Common myeloid progenitor, CD34-positive (primary cell): ENCODE measurements around the gene DOP1B.

ENCODE experiments used
- CTCF ChIA-PET: fragments of 350-600 bp; sonication (Branson Sonifier 250); formaldehyde crosslinking; loops from one replicate; lab custom pipeline; 2021; ENCODE audit warnings: antibody characterized with exemption; lab: Charles Lee
- POLR2A ChIA-PET: fragments of 350-600 bp; sonication (Branson Sonifier 250); formaldehyde crosslinking; loops from one replicate; lab custom pipeline; 2021; ENCODE audit warnings: antibody characterized with exemption; lab: Charles Lee
- DNase-seq, 3 donors: peaks; one replicate each; pipeline versions ENCODE4 v3.0.0 to v3.0.0-alpha.2; 2013
- H3K27ac ChIP-seq, 2 experiments: 1 replicate in 1 of 2; 2 replicates in 1 of 2; pipeline ENCODE4 v1.7.0; 2013; ENCODE audit warnings: inconsistent platforms in 2 of 2, low read length in 2 of 2, mild to moderate bottlenecking in 2 of 2, low read depth in 1 of 2, moderate library complexity in 1 of 2; ENCODE audit not compliant: severe bottlenecking in 2 of 2, insufficient read depth in 1 of 2, poor library complexity in 1 of 2
- H3K27me3 ChIP-seq, 5 experiments: replicated peaks in 2 of 5; 1 replicate in 3 of 5; 2 replicates in 2 of 5; pipeline versions ENCODE4 v1.6.1 to v1.7.0; 2013; ENCODE audit warnings: low read length in 4 of 5, mild to moderate bottlenecking in 2 of 5, moderate library complexity in 2 of 5, inconsistent platforms in 1 of 5; ENCODE audit not compliant: insufficient read depth in 5 of 5, control insufficient read depth in 4 of 5
- H3K36me3 ChIP-seq, 4 experiments: 1 replicate in 2 of 4; 2 replicates in 2 of 4; pipeline versions ENCODE4 v1.6.1 to v1.7.0; 2013; ENCODE audit warnings: low read length in 3 of 4, control low read depth in 1 of 4, mild to moderate bottlenecking in 1 of 4; ENCODE audit not compliant: control insufficient read depth in 4 of 4, insufficient read depth in 4 of 4
- H3K4me1 ChIP-seq, 4 experiments: 1 replicate in 3 of 4; 2 replicates in 1 of 4; pipeline versions ENCODE4 v1.6.1 to v1.7.1; 2013; ENCODE audit warnings: low read length in 3 of 4, mild to moderate bottlenecking in 3 of 4, control low read depth in 1 of 4, inconsistent platforms in 1 of 4, moderate library complexity in 1 of 4; ENCODE audit not compliant: control insufficient read depth in 4 of 4, insufficient read depth in 4 of 4; ENCODE audit errors: control extremely low read depth in 1 of 4
- H3K4me3 ChIP-seq, 7 experiments: 1 replicate in 4 of 7; 2 replicates in 3 of 7; pipeline versions ENCODE4 v1.5.1 to v1.7.0; 2013; ENCODE audit warnings: mild to moderate bottlenecking in 7 of 7, low read length in 6 of 7, moderate library complexity in 6 of 7, inconsistent platforms in 2 of 7, low read depth in 2 of 7, control low read depth in 1 of 7; ENCODE audit not compliant: insufficient read depth in 4 of 7, control insufficient read depth in 1 of 7; ENCODE audit errors: extremely low read depth in 1 of 7
- H3K9me3 ChIP-seq, 5 experiments: 1 replicate in 4 of 5; 2 replicates in 1 of 5; pipeline versions ENCODE4 v1.6.1 to v1.7.1; 2013; ENCODE audit warnings: low read length in 4 of 5, mild to moderate bottlenecking in 2 of 5, inconsistent platforms in 1 of 5, low read depth in 1 of 5, moderate library complexity in 1 of 5; ENCODE audit not compliant: control insufficient read depth in 4 of 5, insufficient read depth in 2 of 5; ENCODE audit errors: control extremely low read depth in 1 of 5
- WGBS: methylation state at CpG from one replicate; pipeline ENCODE4 v1.1.5; 2013; ENCODE audit not compliant: insufficient coverage; 5-methylcytosine and 5-hydroxymethylcytosine counted together

DOP1B gene

DNA sequence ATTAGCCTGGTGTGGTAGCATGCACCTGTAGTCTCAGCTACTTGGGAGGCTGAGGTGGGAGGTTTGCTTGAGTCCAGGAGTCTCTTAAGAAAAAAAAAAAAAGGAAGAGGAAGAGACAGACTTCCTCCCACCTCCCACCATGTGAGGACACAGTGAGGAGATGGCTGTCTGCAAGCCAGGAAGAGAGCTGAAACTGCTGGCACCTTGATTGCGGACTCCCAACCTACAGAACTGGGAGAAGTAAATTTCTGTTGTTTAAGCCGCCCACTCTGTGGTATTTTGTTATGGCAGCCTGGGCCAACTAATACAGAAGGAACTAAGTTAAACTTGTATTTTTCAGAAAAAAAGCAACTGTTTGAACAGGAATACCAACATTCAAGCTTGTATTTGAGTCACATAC lies 21.7 kb downstream of the DOP1B start:
- CTCF ChIA-PET, result interaction anchor here (0.6 to 2.2 kb wide), 5 partner anchors 9 to 105 kb away, joined by 4 to 9 read pairs (median 6); no protein-coding TSS in a partner anchor
- no peak for DNase-seq
- H3K36me3 ChIP-seq, result peaks cover 0 to 6% (median 0%) of the 10 kb centered on the region in 4 experiments
- no peaks in the 10 kb centered on the region for H3K27me3 ChIP-seq
- POLR2A ChIA-PET, result interaction anchor here (0.6 kb wide), 1 partner anchor 16 kb away, joined by 4 read pairs; no protein-coding TSS in a partner anchor
- H3K9me3 ChIP-seq, result peaks cover 0 to 2% (median 0%) of the 10 kb centered on the region in 5 experiments
- WGBS, result no CpG with 5 or more reads among the region's 2 CpGs
- no peak overlapping the region for H3K27ac ChIP-seq
- H3K4me1 ChIP-seq, result peaks cover 0 to 19% (median 10%) of the 10 kb centered on the region in 4 experiments
- H3K4me3 ChIP-seq, result no peak overlapping the region

DNA sequence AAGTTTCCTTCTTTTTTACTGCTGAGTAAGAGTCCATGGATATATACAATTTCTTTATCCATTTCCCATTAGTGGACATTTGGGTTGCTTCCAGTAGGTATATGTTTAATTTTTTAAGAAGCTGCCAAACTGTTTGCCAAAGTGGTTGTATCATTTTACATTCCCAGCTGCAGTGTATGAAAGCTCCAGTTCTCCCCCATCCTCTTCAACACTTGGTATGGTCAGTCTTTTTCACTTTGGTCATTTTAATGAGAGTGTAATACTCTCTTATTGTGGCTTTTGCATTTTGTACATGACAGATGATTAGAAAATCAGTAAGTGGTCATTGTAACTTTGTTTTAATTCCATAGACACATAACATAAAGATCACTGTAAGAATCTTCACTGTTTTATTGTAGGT lies 22.5 kb downstream of the DOP1B start:
- no peak overlapping the region for H3K27ac ChIP-seq
- H3K36me3 ChIP-seq, result peaks cover 0 to 6% (median under 1%) of the 10 kb centered on the region in 4 experiments
- peak overlapping the region in 1 of 7 experiments; percentile 23 for H3K4me3 ChIP-seq
- H3K9me3 ChIP-seq, result peaks cover 0 to 2% (median 0%) of the 10 kb centered on the region in 5 experiments
- no peak for DNase-seq
- POLR2A ChIA-PET, result no interaction called here
- CTCF ChIA-PET, result interaction anchor here (1.1 to 2.2 kb wide), 3 partner anchors 16 to 106 kb away, joined by 4 to 9 read pairs (median 6); no protein-coding TSS in a partner anchor
- H3K4me1 ChIP-seq, result peaks cover 0 to 15% (median 8%) of the 10 kb centered on the region in 4 experiments
- no peaks in the 10 kb centered on the region for H3K27me3 ChIP-seq

DNA sequence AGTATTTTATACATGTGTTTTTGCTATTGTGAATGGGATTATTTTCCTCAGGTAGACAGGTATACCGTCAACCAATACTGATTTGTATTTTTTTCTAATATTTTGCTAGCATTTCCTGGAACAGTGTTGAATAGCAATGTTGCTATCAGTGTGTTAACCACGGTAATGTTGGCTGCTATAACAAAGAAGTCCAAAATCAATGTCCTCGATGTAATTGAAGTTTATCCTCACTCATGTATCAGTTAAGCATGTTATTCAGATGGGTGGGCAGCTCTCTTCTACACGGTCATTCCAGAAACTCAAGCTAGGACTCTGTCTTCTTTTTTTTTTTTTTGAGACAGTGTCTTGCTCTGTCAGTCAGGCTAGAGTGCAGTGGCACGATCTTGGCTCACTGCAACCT lies 24.3 kb downstream of the DOP1B start:
- H3K4me1 ChIP-seq, result peaks cover 0 to 16% (median 5%) of the 10 kb centered on the region in 4 experiments
- no peak for DNase-seq
- CTCF ChIA-PET, result interaction anchor here (1.1 to 1.5 kb wide), 2 partner anchors 22 to 40 kb away, joined by 3 read pairs; no protein-coding TSS in a partner anchor
- no peak overlapping the region for H3K27ac ChIP-seq
- WGBS, result 97% methylated on average over 3 of the region's 5 CpGs
- H3K36me3 ChIP-seq, result peaks cover 0 to 6% (median 4%) of the 10 kb centered on the region in 4 experiments
- POLR2A ChIA-PET, result interaction anchor here (0.6 kb wide), 1 partner anchor 150 kb away, joined by 3 read pairs; no protein-coding TSS in a partner anchor
- H3K9me3 ChIP-seq, result peaks cover 0 to 2% (median 0%) of the 10 kb centered on the region in 5 experiments
- H3K4me3 ChIP-seq, result no peak overlapping the region
- no peaks in the 10 kb centered on the region for H3K27me3 ChIP-seq

DNA sequence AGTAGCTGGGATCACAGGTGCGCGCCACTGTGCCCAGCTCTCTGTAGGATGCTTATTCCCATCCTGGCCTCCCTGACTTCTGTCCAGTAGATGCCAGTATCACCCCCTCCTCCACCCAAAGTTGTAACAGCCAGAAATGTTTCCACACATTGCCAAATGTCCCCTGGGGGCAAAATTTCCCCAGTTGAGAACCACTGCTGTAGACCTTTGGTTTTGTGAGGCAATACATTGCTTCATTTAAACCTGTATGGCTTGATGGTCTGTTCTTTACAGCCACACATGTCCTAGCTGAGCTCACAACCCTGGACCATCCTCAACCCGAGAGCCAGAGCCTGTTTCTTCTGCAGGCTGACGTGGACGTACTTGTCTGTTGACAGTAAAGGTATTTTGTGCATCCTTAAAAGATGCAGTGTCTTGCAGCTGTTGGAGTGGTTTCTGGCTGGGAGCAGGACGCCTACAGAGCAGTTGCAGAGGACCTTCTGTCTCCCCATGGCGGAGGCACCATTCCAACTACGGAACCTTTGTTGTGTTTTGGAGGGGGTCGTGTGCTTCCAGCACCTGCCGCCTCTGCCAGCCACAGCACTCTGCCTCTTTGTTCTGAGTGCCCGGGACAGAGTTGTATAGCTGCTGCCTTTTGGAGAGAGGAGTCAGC lies 26.6 kb downstream of the DOP1B start:
- ChIA-PET POLR2A (no interaction called here), CTCF (interaction anchor here (1.0 kb wide), 1 partner anchor 30 kb away, joined by 3 read pairs; no protein-coding TSS in a partner anchor)
- WGBS, result 98% methylated on average over 7 of the region's 11 CpGs
- no peak overlapping the region for H3K27ac ChIP-seq
- no peak for DNase-seq
- peaks cover 0 to 10% (median 2%) of the 10 kb centered on the region in 4 experiments for H3K36me3 ChIP-seq
- peaks cover 0 to 1% (median 0%) of the 10 kb centered on the region in 5 experiments for H3K9me3 ChIP-seq
- no peak overlapping the region for H3K4me3 ChIP-seq
- peaks cover 0 to 19% (median 4%) of the 10 kb centered on the region in 4 experiments for H3K4me1 ChIP-seq
- no peaks in the 10 kb centered on the region for H3K27me3 ChIP-seq

DNA sequence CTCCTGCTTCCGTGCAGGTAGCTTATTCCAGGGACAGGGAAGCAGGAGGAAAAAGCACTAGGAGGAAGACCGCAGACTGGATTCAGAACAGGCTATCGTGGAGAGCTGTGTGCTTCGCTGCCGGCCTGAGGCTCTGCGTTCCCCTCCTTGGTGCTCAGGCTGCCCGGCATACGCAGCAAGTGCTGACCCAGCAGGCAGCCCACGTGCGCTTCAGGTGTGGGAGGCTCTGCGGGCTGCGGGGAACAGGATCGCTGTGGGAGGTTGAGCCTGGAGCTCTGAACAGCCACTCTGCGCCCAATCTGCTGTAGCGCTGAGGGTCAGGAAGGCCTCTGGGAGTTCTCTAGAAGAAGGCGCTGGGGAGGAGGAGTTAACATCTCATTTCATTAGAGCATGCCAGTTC lies 27.9 kb downstream of the DOP1B start:
- POLR2A ChIA-PET, result no interaction called here
- Histone ChIP-seq H3K27ac (no peak overlapping the region), H3K36me3 (peaks cover 0 to 10% (median 2%) of the 10 kb centered on the region in 4 experiments), H3K4me3 (no peak overlapping the region), H3K4me1 (peaks cover 4 to 25% (median 8%) of the 10 kb centered on the region in 4 experiments), H3K9me3 (no peaks in the 10 kb centered on the region), H3K27me3 (no peaks in the 10 kb centered on the region)
- CTCF ChIA-PET, result interaction anchor here (0.9 to 1.2 kb wide), 3 partner anchors 9 to 57 kb away, joined by 4 read pairs; no protein-coding TSS in a partner anchor
- WGBS, result 95% methylated on average over 16 of the region's 16 CpGs
- no peak for DNase-seq

DNA sequence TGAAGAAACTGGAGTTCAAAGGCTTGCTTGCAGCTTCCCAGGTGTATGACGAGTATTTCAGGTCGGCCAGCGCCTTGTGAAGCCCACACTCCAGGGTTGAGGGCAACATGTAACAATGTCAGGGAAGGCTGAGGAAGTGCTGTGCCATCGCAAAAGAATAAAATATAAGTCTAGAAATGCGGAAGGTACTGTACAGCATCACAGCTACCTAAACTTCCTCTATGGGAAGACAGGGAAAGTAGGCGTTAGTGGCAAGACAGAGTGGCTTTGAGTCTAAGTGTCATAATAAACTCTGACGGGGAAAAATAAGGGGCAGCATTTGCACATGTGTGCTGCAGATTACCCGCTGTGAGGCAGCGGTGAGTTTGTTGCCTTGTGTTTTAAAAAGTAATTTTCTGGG lies 28.9 kb downstream of the DOP1B start:
- ChIA-PET POLR2A (no interaction called here), CTCF (interaction anchor here (0.7 to 1.1 kb wide), 2 partner anchors 32 to 50 kb away, joined by 4 read pairs; no protein-coding TSS in a partner anchor)
- H3K36me3 ChIP-seq, result peaks cover 0 to 10% (median 2%) of the 10 kb centered on the region in 4 experiments
- no peak overlapping the region for H3K4me3 ChIP-seq
- H3K4me1 ChIP-seq, result peaks cover 4 to 25% (median 8%) of the 10 kb centered on the region in 4 experiments
- DNase-seq, result no peak
- no peak overlapping the region for H3K27ac ChIP-seq
- no peaks in the 10 kb centered on the region for H3K9me3 ChIP-seq
- WGBS, result 97% methylated on average over 9 of the region's 9 CpGs
- H3K27me3 ChIP-seq, result no peaks in the 10 kb centered on the region

DNA sequence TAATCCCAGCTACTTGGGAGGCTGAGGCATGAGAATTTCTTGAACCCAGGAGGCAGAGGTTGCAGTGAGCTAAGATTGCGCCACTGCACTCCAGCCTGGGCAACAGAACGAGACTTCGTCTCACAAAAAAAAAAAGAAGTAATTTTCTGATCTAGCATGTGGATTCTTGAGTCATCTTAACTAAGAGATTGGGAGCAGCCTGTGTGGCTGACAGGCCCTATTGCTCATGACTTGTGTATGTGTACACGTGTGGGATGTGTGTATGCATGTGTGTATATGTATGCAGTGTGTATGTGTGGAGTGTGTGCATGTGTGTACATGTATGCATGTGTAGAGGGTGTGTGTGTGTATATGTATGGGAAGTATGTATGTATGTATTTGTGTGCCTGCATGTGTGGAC lies 29.5 kb downstream of the DOP1B start:
- Histone ChIP-seq H3K27ac (no peak overlapping the region), H3K9me3 (no peaks in the 10 kb centered on the region), H3K27me3 (no peaks in the 10 kb centered on the region), H3K36me3 (peaks cover 0 to 10% (median 2%) of the 10 kb centered on the region in 4 experiments), H3K4me1 (peaks cover 4 to 23% (median 8%) of the 10 kb centered on the region in 4 experiments), H3K4me3 (no peak overlapping the region)
- DNase-seq, result no peak
- 100% methylated on average over 1 of the region's 4 CpGs for WGBS
- POLR2A ChIA-PET, result no interaction called here
- CTCF ChIA-PET, result interaction anchor here (0.6 to 2.4 kb wide), 5 partner anchors 9 to 51 kb away, joined by 3 to 8 read pairs (median 4); no protein-coding TSS in a partner anchor
